Cardiac fibroblast (primary cell): ENCODE measurements around the gene PCARE.
A peak's percentile ranks its signal among the peaks of the same experiment; 100 is the strongest.

Experiments
- DNase-seq, 2 donors: peaks; one replicate each; pipeline versions ENCODE4 v3.0.0 to v3.0.0-alpha.2; 2010; ENCODE audit warnings: low read depth in 2 of 2
- H3K4me3 ChIP-seq, 2 donors: replicated peaks in 1 of 2; 1 replicate in 1 of 2; 2 replicates in 1 of 2; pipeline ENCODE4 v1.5.1; 2011; ENCODE audit warnings: low read depth in 2 of 2, low read length in 2 of 2, mild to moderate bottlenecking in 2 of 2, moderate library complexity in 1 of 2
- TF ChIP-seq, protein P1 (sequence below): IDR thresholded peaks from one replicate; pipeline ENCODE4 v1.5.1; 2011; ENCODE audit warnings: low read depth, mild to moderate bottlenecking, low read length, inconsistent platforms

PCARE gene

DNA sequence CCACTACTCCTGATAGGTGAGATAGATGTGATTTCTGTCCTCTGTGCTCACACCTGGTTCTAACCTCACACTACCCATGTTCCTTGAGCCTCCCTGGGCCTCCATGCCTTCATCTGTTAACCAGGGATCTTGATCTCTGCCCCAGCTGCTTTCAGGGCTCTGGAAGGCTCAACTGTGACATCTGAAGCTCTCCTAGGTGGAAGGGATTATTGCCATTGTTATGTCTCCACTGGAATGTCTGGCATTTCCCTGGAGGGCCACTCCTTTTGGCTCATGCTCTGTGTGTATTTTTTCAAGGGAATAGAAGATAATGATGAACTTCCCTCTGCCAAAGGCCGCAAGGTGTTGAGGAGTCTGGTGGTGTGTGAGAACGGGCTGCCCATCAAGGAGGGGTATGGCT, 41.2 kb downstream of the PCARE start:
- peak; percentile 49 to 70 for DNase-seq
- no peak overlapping the region for H3K4me3 ChIP-seq
- TF ChIP-seq, protein P1, sequence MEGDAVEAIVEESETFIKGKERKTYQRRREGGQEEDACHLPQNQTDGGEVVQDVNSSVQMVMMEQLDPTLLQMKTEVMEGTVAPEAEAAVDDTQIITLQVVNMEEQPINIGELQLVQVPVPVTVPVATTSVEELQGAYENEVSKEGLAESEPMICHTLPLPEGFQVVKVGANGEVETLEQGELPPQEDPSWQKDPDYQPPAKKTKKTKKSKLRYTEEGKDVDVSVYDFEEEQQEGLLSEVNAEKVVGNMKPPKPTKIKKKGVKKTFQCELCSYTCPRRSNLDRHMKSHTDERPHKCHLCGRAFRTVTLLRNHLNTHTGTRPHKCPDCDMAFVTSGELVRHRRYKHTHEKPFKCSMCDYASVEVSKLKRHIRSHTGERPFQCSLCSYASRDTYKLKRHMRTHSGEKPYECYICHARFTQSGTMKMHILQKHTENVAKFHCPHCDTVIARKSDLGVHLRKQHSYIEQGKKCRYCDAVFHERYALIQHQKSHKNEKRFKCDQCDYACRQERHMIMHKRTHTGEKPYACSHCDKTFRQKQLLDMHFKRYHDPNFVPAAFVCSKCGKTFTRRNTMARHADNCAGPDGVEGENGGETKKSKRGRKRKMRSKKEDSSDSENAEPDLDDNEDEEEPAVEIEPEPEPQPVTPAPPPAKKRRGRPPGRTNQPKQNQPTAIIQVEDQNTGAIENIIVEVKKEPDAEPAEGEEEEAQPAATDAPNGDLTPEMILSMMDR = no peak

DNA sequence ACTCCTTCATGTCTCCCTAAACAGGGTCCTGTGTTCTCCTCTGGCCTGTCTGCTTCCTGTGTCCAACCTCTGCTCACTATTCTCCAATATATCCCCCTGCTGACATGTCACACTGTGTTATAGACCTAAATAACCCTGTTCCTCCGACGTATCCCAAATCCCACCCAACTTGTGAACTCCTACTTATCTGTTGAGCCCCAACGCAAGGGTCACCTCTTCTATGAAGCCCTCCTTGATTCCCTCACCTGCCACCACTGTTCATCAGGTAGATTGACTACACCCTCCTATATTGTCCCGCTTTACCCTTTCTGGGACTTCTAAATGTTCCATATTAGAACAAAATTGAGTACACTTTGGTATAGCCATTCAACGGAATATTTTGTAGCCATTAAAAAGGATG, 42.1 kb downstream of the PCARE start:
- no peak overlapping the region for H3K4me3 ChIP-seq
- DNase-seq = no peak
- TF ChIP-seq, protein P1 = no peak

DNA sequence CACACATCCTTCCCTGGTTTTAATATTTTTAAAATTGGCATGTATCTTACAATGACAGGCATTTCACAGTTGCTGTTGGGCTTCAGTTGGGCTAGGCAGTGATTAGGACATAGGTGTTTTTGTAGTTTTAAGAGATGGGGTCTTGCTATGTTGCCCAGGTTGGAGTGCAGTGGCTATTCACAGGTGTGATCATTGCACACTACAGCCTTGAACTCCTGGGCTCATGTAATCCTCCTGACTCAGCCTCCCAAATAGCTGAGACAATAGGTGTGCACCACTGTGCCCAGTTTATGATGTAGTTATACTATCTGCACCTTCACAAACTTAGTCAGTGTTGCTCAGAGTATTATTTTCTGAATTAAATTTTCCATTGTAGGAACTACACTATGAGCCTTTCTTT, 43.3 kb downstream of the PCARE start:
- TF ChIP-seq, protein P1 = no peak
- H3K4me3 ChIP-seq = no peak overlapping the region
- no peak for DNase-seq

DNA sequence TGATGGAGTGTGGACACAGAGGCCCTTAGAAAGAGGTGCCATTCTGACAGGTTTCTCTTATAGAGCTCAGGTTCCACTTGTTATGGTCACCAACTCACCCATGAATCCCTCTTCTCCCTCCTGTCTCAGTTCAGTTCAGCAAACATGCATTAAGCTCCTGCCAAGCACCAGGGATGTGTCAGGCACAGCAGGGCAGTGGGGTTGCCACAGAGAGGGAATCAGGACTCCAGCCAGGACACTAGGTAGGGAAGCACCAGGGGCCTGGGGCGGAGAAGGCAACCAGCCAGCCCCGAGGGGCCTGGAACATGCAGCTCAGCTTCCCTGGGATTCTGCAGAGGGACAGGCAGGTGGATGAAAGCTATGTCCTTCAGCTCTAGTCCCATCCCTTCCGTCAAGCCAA, 48.6 kb downstream of the PCARE start:
- H3K4me3 ChIP-seq = no peak overlapping the region
- TF ChIP-seq, protein P1 = no peak
- DNase-seq = no peak

DNA sequence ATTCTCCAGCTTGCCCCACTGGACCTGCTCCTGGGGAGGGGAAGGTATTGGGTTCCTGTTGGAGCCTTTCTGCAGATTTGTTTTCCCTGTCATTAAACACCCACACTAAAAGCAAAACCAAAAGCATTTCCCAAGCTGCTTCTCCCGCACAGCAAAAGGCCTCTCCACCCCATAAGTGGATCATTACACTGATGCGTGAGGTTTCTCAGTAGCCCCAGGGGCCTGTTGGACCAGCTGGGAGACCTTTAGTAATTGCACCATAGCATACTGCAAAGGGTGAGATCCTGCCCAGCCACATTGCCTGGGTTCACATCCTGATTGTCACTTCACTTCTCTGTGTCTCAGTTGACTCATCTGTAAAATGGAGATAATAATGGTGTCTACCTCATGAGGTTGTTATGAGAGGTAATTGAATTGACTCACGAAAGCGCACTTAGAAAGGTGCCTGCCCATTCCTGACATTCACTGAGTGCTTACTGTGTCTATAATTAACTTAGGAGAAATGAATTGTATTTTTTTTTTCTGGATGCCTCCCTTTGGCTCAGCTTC, 49.4 kb downstream of the PCARE start:
- TF ChIP-seq, protein P1 = no peak
- no peak for DNase-seq
- no peak overlapping the region for H3K4me3 ChIP-seq

DNA sequence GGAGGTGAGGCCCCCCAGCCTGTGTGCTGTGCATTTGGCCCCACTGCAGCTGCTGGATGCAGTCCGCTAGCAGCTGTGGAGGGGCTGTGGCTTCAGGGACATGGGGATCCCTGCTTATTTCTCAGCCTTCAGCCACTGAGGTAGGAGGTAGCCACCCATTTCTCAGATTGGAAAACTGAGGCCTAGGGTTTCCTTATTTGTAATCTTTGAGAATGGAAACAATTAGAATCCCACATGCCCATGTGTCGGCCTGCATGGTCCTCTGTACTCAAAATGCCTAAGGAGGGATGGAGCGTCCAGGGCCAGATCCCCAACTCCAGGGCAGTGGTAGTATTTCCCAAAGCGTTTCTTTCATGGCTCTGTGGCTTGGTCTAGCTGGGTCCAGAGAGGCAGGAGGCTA, 51.1 kb downstream of the PCARE start:
- TF ChIP-seq, protein P1 = no peak
- no peak overlapping the region for H3K4me3 ChIP-seq
- no peak for DNase-seq

DNA sequence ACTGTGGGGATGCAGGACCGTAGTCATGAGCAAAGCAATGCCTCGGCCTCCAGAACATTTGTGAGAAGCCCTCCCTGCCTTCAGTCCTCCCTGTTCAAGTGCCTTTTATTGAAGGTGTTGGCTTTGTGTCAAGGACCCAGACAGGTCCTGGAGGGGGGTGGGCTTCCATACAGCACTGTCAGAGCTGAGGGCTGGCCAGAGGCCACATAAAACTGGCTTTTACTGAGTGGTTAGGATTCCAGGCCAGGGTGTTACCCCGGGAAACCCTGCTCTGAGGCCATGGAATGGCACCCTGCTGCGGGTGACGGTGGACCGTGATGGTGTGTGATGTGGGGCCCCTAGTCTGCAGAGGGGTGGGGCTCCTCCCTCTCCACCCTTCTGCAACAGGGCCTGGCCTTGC, 51.6 kb downstream of the PCARE start:
- H3K4me3 ChIP-seq = no peak overlapping the region
- no peak for DNase-seq
- TF ChIP-seq, protein P1 = no peak
